HFFc6 (cell line): ENCODE results near the gene TBC1D9. TPM values are rescaled to one million over a fixed set of nuclear protein-coding genes. Genes with fewer than 3 reads are reported as not detected.

Source experiments
- DNase-seq: peaks from one replicate; pipeline ENCODE4 v3.0.0-alpha.2; 2018
- H3K27ac Mint-ChIP-seq: 2 replicates; pipeline ENCODE4 v1.8.0; 2020; ENCODE audit warnings: mild to moderate bottlenecking, mixed read lengths
- H3K27me3 Mint-ChIP-seq: 2 replicates; pipeline ENCODE4 v1.8.0; 2021; ENCODE audit warnings: mild to moderate bottlenecking, moderate library complexity, mixed read lengths; ENCODE audit not compliant: insufficient read depth
- H3K36me3 Mint-ChIP-seq: 2 replicates; pipeline ENCODE4 v1.8.0; 2021; ENCODE audit warnings: low read depth, mixed read lengths
- H3K4me1 Mint-ChIP-seq: 2 replicates; pipeline ENCODE4 v1.8.0; 2020; ENCODE audit warnings: low read depth, mixed read lengths
- H3K4me3 Mint-ChIP-seq: 2 replicates; pipeline ENCODE4 v1.8.0; 2020; ENCODE audit warnings: mild to moderate bottlenecking, moderate library complexity, mixed read lengths
- H3K9me3 Mint-ChIP-seq: 2 replicates; pipeline ENCODE4 v1.8.0; 2020; ENCODE audit warnings: mild to moderate bottlenecking, mixed read lengths
- total RNA-seq, 6 experiments: library from RNA; stranded (reverse); fragmentation: NEBNext Ultra II Directional; extraction: Animal tissue kit (Norgen Biotek cat#: 25700); gene quantifications; 2 replicates in 1 of 6; 3 replicates in 5 of 6; pipeline ENCODE4 v1.2.3, GENCODE V29; 2021
- TF ChIP-seq, protein P1 (sequence below): fragments of 200-600 bp; sonication (generic); IDR thresholded peaks from 2 replicates; pipeline ENCODE4 v1.5.0; 2021; ENCODE audit warnings: antibody characterized with exemption, mild to moderate bottlenecking

TBC1D9 gene
- total RNA-seq, 6 experiments from 2014 or later, result 16.3 to 18.8 (median 18.1) TPM

DNA sequence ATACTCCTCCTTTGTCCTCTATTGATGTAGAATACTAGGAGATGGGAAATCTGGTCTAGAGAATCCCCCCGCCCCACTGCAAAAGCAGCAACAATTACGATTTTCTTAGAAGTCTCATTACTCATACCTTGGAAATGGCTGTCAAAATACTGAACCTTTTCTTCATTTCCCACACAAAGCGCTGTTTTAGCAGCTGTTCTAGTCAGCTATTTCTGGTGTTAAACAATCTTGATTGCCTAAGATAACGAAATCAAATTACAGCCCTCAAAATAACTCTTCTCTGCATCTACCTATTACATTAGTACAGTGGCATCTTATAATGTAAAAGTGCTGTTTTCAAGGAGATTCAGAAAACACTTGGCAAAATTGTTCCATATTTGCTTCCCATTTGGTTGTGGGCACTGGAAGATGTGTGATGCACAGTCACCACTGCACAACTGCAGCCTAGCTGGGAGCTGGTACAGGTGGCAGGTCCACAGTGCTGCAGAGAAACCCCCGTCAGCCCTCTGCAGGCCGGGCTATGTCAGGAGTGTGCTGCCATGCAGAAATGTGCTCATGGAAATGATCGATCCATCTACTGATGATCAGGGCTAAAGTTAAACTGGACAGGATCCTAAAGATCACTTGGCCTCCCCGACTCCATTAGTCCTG lies 50.4 kb downstream of the TBC1D9 start:
- Mint-ChIP-seq H3K27ac (no peak overlapping the region), H3K9me3 (no peaks in the 10 kb centered on the region), H3K4me3 (no peak overlapping the region), H3K4me1 (peaks cover 9% of the 10 kb centered on the region; the same call in 1 of the 2 replicates), H3K36me3 (peaks cover 8% of the 10 kb centered on the region), H3K27me3 (no peaks in the 10 kb centered on the region; the same call in 1 of the 2 replicates)
- TF ChIP-seq, protein P1, sequence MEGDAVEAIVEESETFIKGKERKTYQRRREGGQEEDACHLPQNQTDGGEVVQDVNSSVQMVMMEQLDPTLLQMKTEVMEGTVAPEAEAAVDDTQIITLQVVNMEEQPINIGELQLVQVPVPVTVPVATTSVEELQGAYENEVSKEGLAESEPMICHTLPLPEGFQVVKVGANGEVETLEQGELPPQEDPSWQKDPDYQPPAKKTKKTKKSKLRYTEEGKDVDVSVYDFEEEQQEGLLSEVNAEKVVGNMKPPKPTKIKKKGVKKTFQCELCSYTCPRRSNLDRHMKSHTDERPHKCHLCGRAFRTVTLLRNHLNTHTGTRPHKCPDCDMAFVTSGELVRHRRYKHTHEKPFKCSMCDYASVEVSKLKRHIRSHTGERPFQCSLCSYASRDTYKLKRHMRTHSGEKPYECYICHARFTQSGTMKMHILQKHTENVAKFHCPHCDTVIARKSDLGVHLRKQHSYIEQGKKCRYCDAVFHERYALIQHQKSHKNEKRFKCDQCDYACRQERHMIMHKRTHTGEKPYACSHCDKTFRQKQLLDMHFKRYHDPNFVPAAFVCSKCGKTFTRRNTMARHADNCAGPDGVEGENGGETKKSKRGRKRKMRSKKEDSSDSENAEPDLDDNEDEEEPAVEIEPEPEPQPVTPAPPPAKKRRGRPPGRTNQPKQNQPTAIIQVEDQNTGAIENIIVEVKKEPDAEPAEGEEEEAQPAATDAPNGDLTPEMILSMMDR, result no peak
- no peak for DNase-seq

DNA sequence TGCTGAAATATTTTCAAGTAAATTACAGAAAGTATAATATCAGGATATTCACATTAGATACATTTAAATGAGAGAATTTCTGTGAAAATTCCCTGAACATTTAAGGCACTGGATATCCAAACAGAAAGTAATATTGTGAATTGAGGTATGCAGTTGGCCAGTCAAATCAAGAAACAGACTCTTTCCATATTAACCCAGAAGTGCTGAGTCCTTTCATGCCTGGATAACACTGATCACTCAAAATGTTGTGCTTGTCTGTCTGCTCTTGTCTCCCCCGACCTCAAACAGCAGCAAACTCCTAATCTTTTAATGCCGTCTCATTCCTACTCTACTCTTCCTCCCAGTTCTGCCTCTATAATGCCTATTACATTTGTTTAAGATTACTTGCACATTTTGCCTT lies 51.2 kb downstream of the TBC1D9 start:
- H3K27ac Mint-ChIP-seq, result no peak overlapping the region
- no peak for DNase-seq
- peaks cover 8% of the 10 kb centered on the region for H3K36me3 Mint-ChIP-seq
- H3K9me3 Mint-ChIP-seq, result no peaks in the 10 kb centered on the region
- no peaks in the 10 kb centered on the region; the same call in 1 of the 2 replicates for H3K27me3 Mint-ChIP-seq
- no peak overlapping the region for H3K4me3 Mint-ChIP-seq
- H3K4me1 Mint-ChIP-seq, result peaks cover 9% of the 10 kb centered on the region; the same call in 1 of the 2 replicates
- TF ChIP-seq, protein P1, result no peak

DNA sequence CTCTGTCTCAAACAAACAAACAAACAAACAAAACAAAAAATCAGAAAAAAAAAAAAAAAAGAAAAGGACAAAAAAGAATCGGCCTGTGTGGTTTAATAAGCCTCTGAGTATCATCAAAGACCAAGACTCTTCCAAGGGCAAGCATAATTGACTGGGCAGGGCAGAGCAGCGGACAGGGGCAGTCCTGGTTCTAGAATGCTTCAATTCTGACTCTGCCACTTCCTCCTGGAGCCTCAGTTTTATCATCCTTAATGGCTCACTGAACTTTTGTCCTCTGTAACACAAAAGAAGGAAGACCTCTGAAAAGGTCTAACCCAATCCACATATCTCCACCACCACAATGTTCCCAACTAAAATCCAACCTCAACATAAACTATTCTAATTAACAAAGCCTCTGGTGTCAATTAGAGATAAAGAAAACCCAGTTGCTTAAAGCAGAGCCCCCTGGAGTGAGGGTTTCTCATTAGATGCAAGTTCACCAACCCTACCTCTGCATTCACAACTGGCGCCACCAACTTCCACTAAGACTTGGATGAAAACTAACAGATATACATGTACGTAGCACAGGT lies 51.7 kb downstream of the TBC1D9 start:
- no peaks in the 10 kb centered on the region; the same call in 1 of the 2 replicates for H3K27me3 Mint-ChIP-seq
- TF ChIP-seq, protein P1, result no peak
- no peak for DNase-seq
- no peak overlapping the region for H3K4me3 Mint-ChIP-seq
- peaks cover 9% of the 10 kb centered on the region for H3K36me3 Mint-ChIP-seq
- no peaks in the 10 kb centered on the region for H3K9me3 Mint-ChIP-seq
- peaks cover 10% of the 10 kb centered on the region; the same call in 1 of the 2 replicates for H3K4me1 Mint-ChIP-seq
- no peak overlapping the region for H3K27ac Mint-ChIP-seq

DNA sequence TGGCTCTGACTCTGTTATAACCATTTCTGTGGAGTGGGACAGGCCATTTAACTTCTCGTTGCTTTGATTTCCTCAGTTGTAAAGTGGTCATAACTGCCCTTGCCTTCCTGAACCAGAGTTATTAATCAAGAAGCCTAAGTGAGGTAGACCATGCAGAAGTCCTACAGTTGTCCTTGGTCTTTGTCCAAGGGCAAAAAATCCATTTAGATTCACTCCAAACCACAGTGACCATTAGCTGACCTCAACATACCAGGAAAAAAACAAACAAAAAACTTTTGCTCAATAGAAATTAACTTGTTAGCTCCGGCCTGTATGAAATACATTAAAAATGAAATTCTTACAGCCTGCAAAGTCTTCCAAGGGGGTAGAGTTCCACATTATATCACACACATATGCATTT lies 52.7 kb downstream of the TBC1D9 start:
- DNase-seq, result no peak
- Mint-ChIP-seq H3K4me3 (no peak overlapping the region), H3K36me3 (peaks cover 12% of the 10 kb centered on the region), H3K27me3 (no peaks in the 10 kb centered on the region), H3K9me3 (no peaks in the 10 kb centered on the region), H3K4me1 (peaks cover 18% of the 10 kb centered on the region; the same call in 1 of the 2 replicates), H3K27ac (no peak overlapping the region)
- TF ChIP-seq, protein P1, result no peak

DNA sequence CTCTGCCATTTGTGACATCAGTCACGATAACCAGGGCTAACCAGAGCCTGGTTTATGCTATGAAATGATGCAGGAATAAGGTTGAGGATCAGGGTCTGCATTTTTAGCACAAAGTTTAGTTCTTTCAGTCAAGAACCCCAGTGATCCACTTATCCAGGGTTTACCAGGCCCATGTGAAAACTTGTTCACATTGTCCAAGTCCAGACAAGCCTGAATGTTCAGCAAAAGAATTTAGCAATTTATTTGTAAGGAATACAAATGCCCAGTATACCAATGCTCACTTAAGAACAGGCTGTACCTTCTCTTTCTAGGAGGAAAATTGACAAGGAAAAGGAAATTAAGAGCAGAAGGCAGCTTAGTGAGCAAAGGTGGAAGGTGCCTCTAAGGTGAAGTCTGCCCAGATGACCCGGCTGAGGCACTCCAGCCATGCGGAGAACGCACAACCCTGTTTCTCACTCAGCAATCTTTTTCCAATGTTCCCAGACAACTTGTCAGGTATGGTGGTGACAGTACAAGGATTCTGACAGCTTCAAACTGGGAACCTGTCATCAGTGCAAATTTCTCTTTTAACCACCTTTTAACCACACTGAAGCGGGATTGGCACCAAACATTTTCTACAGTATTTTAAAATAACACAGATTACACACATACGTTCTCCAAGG lies 54.0 kb downstream of the TBC1D9 start:
- no peak overlapping the region for H3K27ac Mint-ChIP-seq
- peaks cover 18% of the 10 kb centered on the region; the same call in 1 of the 2 replicates for H3K4me1 Mint-ChIP-seq
- H3K27me3 Mint-ChIP-seq, result no peaks in the 10 kb centered on the region
- H3K4me3 Mint-ChIP-seq, result no peak overlapping the region
- no peaks in the 10 kb centered on the region for H3K9me3 Mint-ChIP-seq
- no peak for DNase-seq
- TF ChIP-seq, protein P1, result no peak
- peaks cover 12% of the 10 kb centered on the region for H3K36me3 Mint-ChIP-seq
